Ishikawa (cell line): ENCODE results near the gene RGS7.

Experiments used
- CEBPB ChIP-seq: IDR thresholded peaks from 2 replicates; pipeline ENCODE4 v1.6.1; 2012
- CREB1 ChIP-seq: IDR thresholded peaks from 2 replicates; pipeline ENCODE4 v1.6.1; 2012; ENCODE audit warnings: low read depth
- EGR1 ChIP-seq: IDR thresholded peaks from 2 replicates; pipeline ENCODE4 v1.6.1; 2012
- EP300 ChIP-seq: IDR thresholded peaks from 2 replicates; pipeline ENCODE4 v1.6.1; 2012; ENCODE audit warnings: borderline replicate concordance
- FOXM1 ChIP-seq: IDR thresholded peaks from 2 replicates; pipeline ENCODE4 v1.6.1; 2012; ENCODE audit warnings: low read depth, borderline replicate concordance
- MAX ChIP-seq: IDR thresholded peaks from 2 replicates; pipeline ENCODE4 v1.6.1; 2012
- NFIC ChIP-seq: IDR thresholded peaks from 2 replicates; pipeline ENCODE4 v1.6.1; 2012
- RAD21 ChIP-seq: IDR thresholded peaks from 2 replicates; pipeline ENCODE4 v1.6.1; 2012; ENCODE audit warnings: low read depth
- REST ChIP-seq: IDR thresholded peaks from 2 replicates; pipeline ENCODE4 v1.6.1; 2012; ENCODE audit warnings: low read depth, mild to moderate bottlenecking
- TAF1 ChIP-seq: IDR thresholded peaks from 2 replicates; pipeline ENCODE4 v1.6.1; 2012; ENCODE audit warnings: low read depth, mild to moderate bottlenecking
- TCF12 ChIP-seq: IDR thresholded peaks from 2 replicates; pipeline ENCODE4 v1.6.1; 2012; ENCODE audit warnings: low read depth
- USF1 ChIP-seq: IDR thresholded peaks from 2 replicates; pipeline ENCODE4 v1.6.1; 2012
- YY1 ChIP-seq: IDR thresholded peaks from 2 replicates; pipeline ENCODE4 v1.6.1; 2012; ENCODE audit warnings: low read depth
- ZBTB7A ChIP-seq: IDR thresholded peaks from 2 replicates; pipeline ENCODE4 v1.6.1; 2012; ENCODE audit warnings: low read depth

GRCh38 chr1:240833075-240833474 lies 523.9 kb downstream of the RGS7 start:
- TF ChIP-seq EGR1 (no peak), REST (no peak), TAF1 (no peak), EP300 (no peak), TCF12 (no peak), FOXM1 (no peak), MAX (no peak), CREB1 (no peak), RAD21 (no peak), USF1 (no peak), NFIC (no peak), YY1 (no peak), ZBTB7A (no peak), CEBPB (no peak)
